ENCODE measurements around the gene CELA3B.
"Not testable (repeated sequence)": the region's sequence is repeated elsewhere in the genome, so short reads cannot be mapped to it uniquely, and the experiment has no call there.

The CELA3B gene

GRCh38 chr1:21946836-21947587, 29.8 kb upstream of the CELA3B start:
- DNase-seq = no peak

- no peak for DNase-seq
Measured at GRCh38 chr1:21950734-21951133, 26.1 kb upstream of the CELA3B start.

- DNase-seq = no peak
Measured at GRCh38 chr1:21951226-21951870, 25.5 kb upstream of the CELA3B start.

GRCh38 chr1:21952786-21953520, 23.9 kb upstream of the CELA3B start:
- no peak for DNase-seq

GRCh38 chr1:21955058-21955457, 21.8 kb upstream of the CELA3B start:
- DNase-seq = no peak

- DNase-seq = no peak
Measured at GRCh38 chr1:21955501-21956281, 21.1 kb upstream of the CELA3B start.

- DNase-seq = peak; percentile 51
Measured at GRCh38 chr1:21956720-21957552, 19.9 kb upstream of the CELA3B start.

GRCh38 chr1:21961337-21961736, 15.5 kb upstream of the CELA3B start:
- DNase-seq = no peak

- no peak for DNase-seq
Measured at GRCh38 chr1:21961799-21962198, 15.0 kb upstream of the CELA3B start.

- DNase-seq = peak; percentile 85
Measured at GRCh38 chr1:21963477-21964217, 13.2 kb upstream of the CELA3B start.

GRCh38 chr1:21966247-21967000, 10.4 kb upstream of the CELA3B start:
- DNase-seq = no peak

- DNase-seq = not testable (repeated sequence)
Measured at GRCh38 chr1:21967216-21967615, 9.6 kb upstream of the CELA3B start.

GRCh38 chr1:21969066-21969465, 7.8 kb upstream of the CELA3B start:
- not testable (repeated sequence) for DNase-seq

GRCh38 chr1:21970523-21970922, 6.3 kb upstream of the CELA3B start:
- DNase-seq = not testable (repeated sequence)

GRCh38 chr1:21972973-21973441, 3.8 kb upstream of the CELA3B start:
- DNase-seq = not testable (repeated sequence)

GRCh38 chr1:21973948-21974347, 2.9 kb upstream of the CELA3B start:
- not testable (repeated sequence) for DNase-seq

GRCh38 chr1:21974699-21975098, 2.1 kb upstream of the CELA3B start:
- DNase-seq = not testable (repeated sequence)

- DNase-seq = not testable (repeated sequence)
Measured at GRCh38 chr1:21975296-21975695, 1.5 kb upstream of the CELA3B start.

- DNase-seq = not testable (repeated sequence)
Measured at GRCh38 chr1:21978209-21978608, 1.4 kb downstream of the CELA3B start.

- not testable (repeated sequence) for DNase-seq
Measured at GRCh38 chr1:21980515-21981220, 3.8 kb downstream of the CELA3B start.

Data from activated CD8-positive, alpha-beta memory T cell treated with anti-CD3 and anti-CD28 coated beads, Interleukin-2, amount 50 U/mL, for 4 hours (primary cell).